NB4 (cell line): ENCODE measurements around the gene PKP1.

ENCODE experiments used
- CTCF ChIP-seq: IDR thresholded peaks from one replicate; pipeline ENCODE4 v1.5.1; 2012; ENCODE audit warnings: low read depth, low read length
- POLR2A ChIP-seq: IDR thresholded peaks from 2 replicates; pipeline ENCODE4 v1.6.1; 2011; ENCODE audit warnings: mild to moderate bottlenecking; ENCODE audit not compliant: insufficient read length; ENCODE audit errors: extremely low read depth

GRCh38 chr1:201327687-201328240, 44.5 kb downstream of the PKP1 start:
- TF ChIP-seq POLR2A (no peak), CTCF (no peak)
